HG03439 (cell line): ENCODE measurements around the gene DUSP23.

ENCODE experiments used
- ATAC-seq: cut with Tn5 transposase; IDR thresholded peaks from one replicate; pipeline ENCODE4 v1.9.1; 2021; ENCODE audit warnings: mild to moderate bottlenecking, moderate library complexity; ENCODE audit not compliant: unreplicated experiment

Gene DUSP23

GRCh38 chr1:159780583-159781582, at the start of gene DUSP23:
DUSP23 (plus strand) TSS chr1:159780962; CDS start chr1:159781101, 139 bp downstream.
- peak; percentile 99 for ATAC-seq

- no peak for ATAC-seq
Measured at GRCh38 chr1:159737238-159737916, 43.4 kb upstream of the DUSP23 start.

GRCh38 chr1:159743651-159744410, 36.9 kb upstream of the DUSP23 start:
- ATAC-seq: no peak

GRCh38 chr1:159746666-159747065, 34.1 kb upstream of the DUSP23 start:
- ATAC-seq: no peak

GRCh38 chr1:159748370-159748769, 32.4 kb upstream of the DUSP23 start:
- no peak for ATAC-seq

GRCh38 chr1:159749630-159750029, 31.1 kb upstream of the DUSP23 start:
- ATAC-seq: no peak

GRCh38 chr1:159750621-159751020, 30.1 kb upstream of the DUSP23 start:
- no peak for ATAC-seq

GRCh38 chr1:159751031-159751430, 29.7 kb upstream of the DUSP23 start:
- no peak for ATAC-seq

GRCh38 chr1:159752135-159752580, 28.6 kb upstream of the DUSP23 start:
- no peak for ATAC-seq

GRCh38 chr1:159753386-159753785, 27.4 kb upstream of the DUSP23 start:
- ATAC-seq: no peak

- ATAC-seq: no peak
Measured at GRCh38 chr1:159755451-159756007, 25.2 kb upstream of the DUSP23 start.

- ATAC-seq: no peak
Measured at GRCh38 chr1:159756397-159756796, 24.4 kb upstream of the DUSP23 start.

GRCh38 chr1:159763686-159764085, 17.1 kb upstream of the DUSP23 start:
- no peak for ATAC-seq

GRCh38 chr1:159765806-159766205, 15.0 kb upstream of the DUSP23 start:
- ATAC-seq: no peak

- ATAC-seq: no peak
Measured at GRCh38 chr1:159771127-159771895, 9.5 kb upstream of the DUSP23 start.

GRCh38 chr1:159774465-159774864, 6.3 kb upstream of the DUSP23 start:
- ATAC-seq: no peak

- no peak for ATAC-seq
Measured at GRCh38 chr1:159775716-159776115, 5.0 kb upstream of the DUSP23 start.

GRCh38 chr1:159778266-159778665, 2.5 kb upstream of the DUSP23 start:
- ATAC-seq: no peak

- no peak for ATAC-seq
Measured at GRCh38 chr1:159779403-159779851, 1.3 kb upstream of the DUSP23 start.

- no peak for ATAC-seq
Measured at GRCh38 chr1:159781992-159782391, 1.2 kb downstream of the DUSP23 start.
